Right lung (tissue), 10 donors: ENCODE measurements around the gene DOC2B. TPM values are rescaled to one million over a fixed set of nuclear protein-coding genes. Genes with fewer than 3 reads are reported as not detected.
"Not testable (repeated sequence)": the region's sequence is repeated elsewhere in the genome, so short reads cannot be mapped to it uniquely, and the experiment has no call there.

ENCODE experiments used
- DNase-seq, 2 donors: peaks; one replicate each; pipeline ENCODE4 v3.0.0-alpha.2; 2013
- long read RNA-seq, 8 donors: transcript quantifications; one replicate each; lab custom pipeline, GENCODE V29; 2026
- polyA plus RNA-seq, 5 donors: library from polyadenylated mRNA; unstranded; fragments of 120-200 nt; gene quantifications; one replicate each; pipeline versions ENCODE4 v1.2.1 to v1.2.3, GENCODE V29; 2013; ENCODE audit warnings: inconsistent platforms in 1 of 5, low replicate concordance in 1 of 5; ENCODE audit not compliant: insufficient read length in 5 of 5, insufficient read depth in 1 of 5

The DOC2B gene
- polyA plus RNA-seq: 1 to 10 TPM; 2.2 to 3.7 (median 3.6) TPM
- long read RNA-seq, donor 1: 0 reads
- long read RNA-seq, donor 2, full-length matches to known transcripts: 1 of 1 reads
- long read RNA-seq, donor 2, partial matches to known transcripts: 0 of 1 reads
- long read RNA-seq, donor 2, other reads (novel, unspliced or antisense): 0 of 1 reads
- long read RNA-seq, donor 3: 0 reads
- long read RNA-seq, donor 4: 0 reads
- long read RNA-seq, donor 5: 0 reads
- long read RNA-seq, donor 6: 0 reads
- long read RNA-seq, donor 7, full-length matches to known transcripts: 1 of 1 reads
- long read RNA-seq, donor 7, partial matches to known transcripts: 0 of 1 reads
- long read RNA-seq, donor 7, other reads (novel, unspliced or antisense): 0 of 1 reads
- long read RNA-seq, donor 8: 0 reads

GRCh38 chr17:181245-182049 is at the start of gene DOC2B:
Gene DOC2B (minus strand): TSS chr17:181650. CDS start chr17:181479, 171 bp downstream.
- peak in 1 of 2 donors; percentile 22 for DNase-seq

GRCh38 chr17:230395-230770 is 48.9 kb upstream of the DOC2B start:
- no peak for DNase-seq

- DNase-seq: no peak
Observed at GRCh38 chr17:229709-230394, 48.4 kb upstream of the DOC2B start.

GRCh38 chr17:228951-229708 is 47.7 kb upstream of the DOC2B start:
- DNase-seq: no peak

GRCh38 chr17:227946-228615 is 46.6 kb upstream of the DOC2B start:
- no peak for DNase-seq

GRCh38 chr17:227078-227945 is 45.9 kb upstream of the DOC2B start:
- no peak for DNase-seq

GRCh38 chr17:226108-227077 is 44.9 kb upstream of the DOC2B start:
- no peak for DNase-seq

GRCh38 chr17:225551-225950 is 44.1 kb upstream of the DOC2B start:
- DNase-seq: no peak

- DNase-seq: not testable (repeated sequence)
Observed at GRCh38 chr17:224576-224975, 43.1 kb upstream of the DOC2B start.

GRCh38 chr17:223723-224471 is 42.4 kb upstream of the DOC2B start:
- DNase-seq: no peak

- no peak for DNase-seq
Observed at GRCh38 chr17:222172-222571, 40.7 kb upstream of the DOC2B start.

GRCh38 chr17:219696-220095 is 38.2 kb upstream of the DOC2B start:
- no peak for DNase-seq

GRCh38 chr17:218432-219110 is 37.1 kb upstream of the DOC2B start:
- no peak for DNase-seq

GRCh38 chr17:216625-217024 is 35.2 kb upstream of the DOC2B start:
- DNase-seq: no peak

- not testable (repeated sequence) for DNase-seq
Observed at GRCh38 chr17:215563-216478, 34.4 kb upstream of the DOC2B start.

GRCh38 chr17:214881-215331 is 33.5 kb upstream of the DOC2B start:
- DNase-seq: no peak
